Stimulated activated CD8-positive, alpha-beta memory T cell treated with anti-CD3 and anti-CD28 coated beads, Interleukin-12 subunit alpha, Interleukin-12 subunit beta, amount 100 ng/mL, for 24 hours (primary cell): ENCODE data around the gene MVB12A.
A peak's percentile ranks its signal among the peaks of the same experiment; 100 is the strongest.

Source experiments
- DNase-seq: peaks from one replicate; pipeline ENCODE4 v3.0.0-alpha.2; 2020; ENCODE audit errors: extremely low read depth

Gene MVB12A

GRCh38 chr19:17441241-17442021 is 21.6 kb downstream of the MVB12A start:
- no peak for DNase-seq

- no peak for DNase-seq
Observed at GRCh38 chr19:17445526-17446165, 25.8 kb downstream of the MVB12A start.

GRCh38 chr19:17447704-17448130 is 27.9 kb downstream of the MVB12A start:
- DNase-seq = no peak

- DNase-seq = no peak
Observed at GRCh38 chr19:17448131-17448967, 28.5 kb downstream of the MVB12A start, which contains the start of gene TMEM221. TMEM221 (minus strand) TSS chr19:17448668; CDS start chr19:17448462, 206 bp downstream.

GRCh38 chr19:17450264-17451075 is 30.6 kb downstream of the MVB12A start:
- DNase-seq = no peak

GRCh38 chr19:17451820-17452219 is 32.0 kb downstream of the MVB12A start:
- no peak for DNase-seq

GRCh38 chr19:17454576-17455071 is 34.8 kb downstream of the MVB12A start:
- DNase-seq = no peak

GRCh38 chr19:17455308-17456123 is 35.7 kb downstream of the MVB12A start:
- DNase-seq = no peak

GRCh38 chr19:17456127-17456526 is 36.3 kb downstream of the MVB12A start:
- DNase-seq = no peak

GRCh38 chr19:17457616-17458015 is 37.8 kb downstream of the MVB12A start:
- no peak for DNase-seq

- no peak for DNase-seq
Observed at GRCh38 chr19:17458970-17459369, 39.1 kb downstream of the MVB12A start.

- DNase-seq = no peak
Observed at GRCh38 chr19:17460372-17461230, 40.8 kb downstream of the MVB12A start, which contains the start of gene NXNL1. NXNL1 (minus strand) TSS chr19:17460926; CDS start chr19:17460869, 57 bp downstream.

- no peak for DNase-seq
Observed at GRCh38 chr19:17466487-17466850, 46.6 kb downstream of the MVB12A start.

GRCh38 chr19:17467471-17468301 is 47.8 kb downstream of the MVB12A start:
- no peak for DNase-seq

- DNase-seq = no peak
Observed at GRCh38 chr19:17468302-17469091, 48.6 kb downstream of the MVB12A start.

GRCh38 chr19:17469092-17469480 is 49.2 kb downstream of the MVB12A start:
- DNase-seq = no peak

GRCh38 chr19:17469481-17470067 is 49.7 kb downstream of the MVB12A start:
- peak; percentile 82 for DNase-seq
